AG04450 (cell line): Measurements from ENCODE around the gene LIN52. TPM values are rescaled to one million over a fixed set of nuclear protein-coding genes. Genes with fewer than 3 reads are reported as not detected.

Source experiments
- CTCF ChIA-PET: fragments of 300-600, 350-600 bp; formaldehyde crosslinking; extraction: SDS; loops from one replicate; lab custom pipeline; 2022; ENCODE audit warnings: antibody characterized with exemption, inconsistent platforms; lab: Charles Lee
- POLR2A ChIA-PET: fragments of 350-600 bp; formaldehyde crosslinking; extraction: SDS; loops from one replicate; lab custom pipeline; 2021; ENCODE audit warnings: antibody characterized with exemption, inconsistent platforms; lab: Yijun Ruan, JAX
- DNase-seq: peaks from one replicate; pipeline ENCODE4 v3.0.0-alpha.2; 2011; ENCODE audit warnings: low read depth, low spot score
- H3K27ac ChIP-seq: one replicate; pipeline ENCODE4 v1.5.1; 2012; ENCODE audit warnings: low read depth, low read length, control low read depth
- H3K27me3 ChIP-seq: one replicate; pipeline ENCODE4 v1.6.0; 2012; ENCODE audit warnings: low read length; ENCODE audit not compliant: control insufficient read depth, insufficient read depth
- H3K4me3 ChIP-seq: 2 replicates; pipeline ENCODE4 v1.5.1; 2011; ENCODE audit warnings: mild to moderate bottlenecking, low read depth, low read length, control low read depth
- H3K9me3 ChIP-seq: 2 replicates; pipeline ENCODE4 v1.5.1; 2012; ENCODE audit warnings: low read length; ENCODE audit not compliant: control insufficient read depth, insufficient read depth
- CTCF ChIP-seq: IDR thresholded peaks from 2 replicates; pipeline ENCODE4 v1.5.1; 2011; ENCODE audit warnings: low read depth, low read length, control low read depth, inconsistent platforms
- polyA plus RNA-seq: library from polyadenylated mRNA; depleted of rRNA; stranded (reverse); fragments of >200 nt; gene quantifications from 2 replicates; pipeline ENCODE4 v1.2.3, GENCODE V29; 2011

Gene LIN52
- polyA plus RNA-seq, 1 experiment, result 10.6 TPM

GRCh38 chr14:74198441-74199234 is 113.9 kb downstream of the LIN52 start:
- Histone ChIP-seq H3K27me3 (no peaks in the 10 kb centered on the region), H3K4me3 (no peak overlapping the region), H3K27ac (no peak overlapping the region), H3K9me3 (no peaks in the 10 kb centered on the region)
- POLR2A ChIA-PET, result no interaction called here
- no peak for TF ChIP-seq CTCF
- DNase-seq, result no peak
- CTCF ChIA-PET, result interaction anchor here (1.3 kb wide), 1 partner anchor 58 kb away, joined by 3 read pairs; no protein-coding TSS in a partner anchor

- no peak for DNase-seq
- POLR2A ChIA-PET, result no interaction called here
- TF ChIP-seq CTCF, result no peak
- H3K27me3 ChIP-seq, result no peaks in the 10 kb centered on the region
- no peak overlapping the region for H3K27ac ChIP-seq
- H3K9me3 ChIP-seq, result no peaks in the 10 kb centered on the region
- no peak overlapping the region for H3K4me3 ChIP-seq
- CTCF ChIA-PET, result no interaction called here
Observed at GRCh38 chr14:74202113-74202512, 117.4 kb downstream of the LIN52 start.

GRCh38 chr14:74203639-74204038 is 118.9 kb downstream of the LIN52 start:
- Histone ChIP-seq H3K9me3 (no peaks in the 10 kb centered on the region), H3K27ac (no peak overlapping the region), H3K27me3 (peaks cover 3% of the 10 kb centered on the region), H3K4me3 (no peak overlapping the region)
- ChIA-PET CTCF (no interaction called here), POLR2A (no interaction called here)
- no peak for TF ChIP-seq CTCF
- DNase-seq, result no peak

GRCh38 chr14:74204491-74204890 is 119.7 kb downstream of the LIN52 start:
- ChIA-PET POLR2A (no interaction called here), CTCF (no interaction called here)
- no peak overlapping the region for H3K27ac ChIP-seq
- peaks cover 3% of the 10 kb centered on the region for H3K27me3 ChIP-seq
- DNase-seq, result no peak
- TF ChIP-seq CTCF, result no peak
- no peak overlapping the region for H3K4me3 ChIP-seq
- no peaks in the 10 kb centered on the region for H3K9me3 ChIP-seq

- no peak for TF ChIP-seq CTCF
- ChIA-PET CTCF (interaction anchor here (1.0 kb wide), 1 partner anchor 47 kb away, joined by 4 read pairs; no protein-coding TSS in a partner anchor), POLR2A (interaction anchor here (0.6 kb wide), 1 partner anchor 94 kb away, joined by 3 read pairs; no protein-coding TSS in a partner anchor)
- DNase-seq, result no peak
- Histone ChIP-seq H3K9me3 (no peaks in the 10 kb centered on the region), H3K27ac (no peak overlapping the region), H3K27me3 (peaks cover 3% of the 10 kb centered on the region), H3K4me3 (no peak overlapping the region)
Observed at GRCh38 chr14:74205882-74206281, 121.1 kb downstream of the LIN52 start.
